ENCODE measurements around the gene STK32B.

Gene STK32B

DNA sequence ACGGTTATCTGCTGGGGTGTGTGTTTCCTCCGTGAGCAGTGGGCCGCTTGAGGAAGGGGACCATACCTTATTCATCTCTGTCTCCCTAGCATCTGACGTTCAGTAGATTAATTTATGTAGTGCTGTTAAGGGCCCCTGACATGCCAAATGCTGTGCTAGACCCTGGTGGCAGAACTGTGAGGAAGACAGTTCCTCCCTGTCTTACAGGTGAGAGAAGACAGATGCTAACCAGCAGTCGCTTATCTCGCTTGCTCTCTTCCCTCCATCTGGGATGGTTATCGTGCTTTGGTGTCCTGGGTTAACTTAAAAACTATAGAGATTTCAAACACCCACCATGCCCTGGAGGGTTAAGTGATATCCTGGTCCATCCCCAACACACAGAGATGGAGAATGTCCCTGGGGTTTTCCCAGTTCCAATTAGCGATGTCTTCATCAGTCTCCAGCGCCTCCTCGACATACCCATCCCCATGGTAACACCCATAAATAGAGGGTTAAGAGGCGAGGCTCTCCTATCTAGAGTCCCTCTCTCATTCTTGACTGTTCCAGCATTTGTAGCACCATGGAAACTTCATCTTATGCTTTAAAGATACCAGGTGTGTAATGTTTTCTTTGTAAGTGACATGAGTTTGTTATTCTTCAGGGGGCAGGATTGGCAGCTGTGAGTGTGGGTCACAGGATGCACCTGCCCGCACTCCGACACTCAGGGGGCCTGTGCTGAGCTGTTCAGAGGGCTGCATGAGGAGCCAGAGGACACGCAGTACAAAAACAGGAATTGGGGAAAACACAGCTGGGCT lies 135.2 kb downstream of the STK32B start:
- TF ChIP-seq, protein P1, sequence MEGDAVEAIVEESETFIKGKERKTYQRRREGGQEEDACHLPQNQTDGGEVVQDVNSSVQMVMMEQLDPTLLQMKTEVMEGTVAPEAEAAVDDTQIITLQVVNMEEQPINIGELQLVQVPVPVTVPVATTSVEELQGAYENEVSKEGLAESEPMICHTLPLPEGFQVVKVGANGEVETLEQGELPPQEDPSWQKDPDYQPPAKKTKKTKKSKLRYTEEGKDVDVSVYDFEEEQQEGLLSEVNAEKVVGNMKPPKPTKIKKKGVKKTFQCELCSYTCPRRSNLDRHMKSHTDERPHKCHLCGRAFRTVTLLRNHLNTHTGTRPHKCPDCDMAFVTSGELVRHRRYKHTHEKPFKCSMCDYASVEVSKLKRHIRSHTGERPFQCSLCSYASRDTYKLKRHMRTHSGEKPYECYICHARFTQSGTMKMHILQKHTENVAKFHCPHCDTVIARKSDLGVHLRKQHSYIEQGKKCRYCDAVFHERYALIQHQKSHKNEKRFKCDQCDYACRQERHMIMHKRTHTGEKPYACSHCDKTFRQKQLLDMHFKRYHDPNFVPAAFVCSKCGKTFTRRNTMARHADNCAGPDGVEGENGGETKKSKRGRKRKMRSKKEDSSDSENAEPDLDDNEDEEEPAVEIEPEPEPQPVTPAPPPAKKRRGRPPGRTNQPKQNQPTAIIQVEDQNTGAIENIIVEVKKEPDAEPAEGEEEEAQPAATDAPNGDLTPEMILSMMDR (IDR thresholded peaks at IDR 0.05; ENCODE audit: low read depth, low read length) = no peak
- no peak overlapping the region for H3K4me3 ChIP-seq (ENCODE audit: low read depth, low read length)

DNA sequence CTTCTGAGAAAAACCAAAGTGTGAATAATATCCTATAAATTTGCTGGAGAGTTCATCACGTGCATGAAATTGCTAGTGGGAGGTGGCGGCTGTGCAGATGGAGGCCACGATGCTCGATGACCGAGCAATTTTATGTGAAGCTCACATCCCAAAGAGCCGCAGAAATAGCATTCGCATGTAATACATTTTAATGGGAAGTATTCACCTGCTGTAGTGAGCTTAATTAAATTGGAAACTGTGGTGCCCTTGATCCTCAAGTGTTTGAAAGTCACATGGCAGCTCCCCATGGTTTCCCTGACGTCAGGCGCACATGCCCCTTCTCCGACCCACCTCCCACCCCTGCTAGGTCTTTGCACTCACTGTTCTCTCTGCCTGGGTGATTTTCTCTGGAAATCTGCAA lies 136.8 kb downstream of the STK32B start:
- TF ChIP-seq, protein P1 (IDR thresholded peaks at IDR 0.05; ENCODE audit: low read depth, low read length) = no peak
- H3K4me3 ChIP-seq (ENCODE audit: low read depth, low read length) = no peak overlapping the region

DNA sequence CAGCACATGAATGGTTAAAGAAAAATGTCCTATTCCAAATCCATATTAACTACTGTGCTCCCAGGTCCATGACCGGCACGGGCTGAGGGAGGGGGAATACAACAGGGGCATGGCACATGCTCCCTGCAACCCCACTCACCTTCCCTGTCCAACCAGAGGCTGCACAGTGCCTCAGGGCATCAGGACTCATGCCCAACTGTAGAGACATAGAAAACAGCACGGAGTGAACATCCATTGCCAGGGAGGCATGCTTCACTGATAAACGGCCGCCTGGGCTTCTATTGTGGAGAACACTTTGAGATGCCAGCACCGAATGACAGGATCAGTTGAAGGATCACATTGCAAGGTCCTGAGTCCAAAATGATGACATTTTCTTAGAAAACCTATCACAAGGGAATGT lies 140.6 kb downstream of the STK32B start:
- no peak overlapping the region for H3K4me3 ChIP-seq (ENCODE audit: low read depth, low read length)
- TF ChIP-seq, protein P1 (IDR thresholded peaks at IDR 0.05; ENCODE audit: low read depth, low read length) = no peak

DNA sequence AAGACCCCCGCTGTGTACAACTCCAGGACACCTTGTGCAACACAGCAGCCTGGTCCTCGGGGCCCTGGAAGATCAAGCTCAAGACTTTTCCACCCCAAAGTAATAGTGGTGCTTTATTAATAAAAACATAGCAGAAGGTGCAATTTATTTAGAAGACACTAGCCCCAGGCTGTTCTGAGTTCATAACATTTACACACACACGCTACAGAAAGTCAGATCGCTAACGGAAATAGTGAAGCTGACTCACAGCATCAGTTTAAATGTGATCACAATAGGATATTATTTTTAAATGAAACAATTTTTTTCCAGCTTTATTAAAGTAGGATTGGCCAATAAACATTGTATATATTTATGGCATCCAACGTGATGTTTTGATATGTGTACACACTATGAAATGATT lies 141.0 kb downstream of the STK32B start:
- TF ChIP-seq, protein P1 (IDR thresholded peaks at IDR 0.05; ENCODE audit: low read depth, low read length) = no peak
- H3K4me3 ChIP-seq (ENCODE audit: low read depth, low read length) = no peak overlapping the region

DNA sequence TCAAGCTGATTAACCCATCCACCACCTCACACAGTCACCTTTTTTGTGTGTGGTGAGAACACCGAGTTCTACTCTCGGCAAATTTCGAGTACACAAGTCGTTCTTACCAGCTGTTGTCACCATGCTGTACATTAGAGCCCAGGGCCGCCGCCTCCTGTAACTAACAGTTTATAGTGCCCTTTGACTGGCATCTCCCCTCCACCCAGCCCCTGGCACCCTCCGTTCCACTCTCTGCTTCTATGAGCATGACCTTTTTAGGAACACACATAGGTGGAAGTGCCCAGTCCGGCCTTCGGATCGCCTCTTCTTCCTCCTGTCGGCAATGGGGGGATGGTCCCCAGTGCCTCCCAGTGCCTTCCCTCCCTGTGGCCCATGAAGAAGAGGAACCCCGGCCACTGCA lies 141.4 kb downstream of the STK32B start:
- H3K4me3 ChIP-seq (ENCODE audit: low read depth, low read length) = no peak overlapping the region
- TF ChIP-seq, protein P1 (IDR thresholded peaks at IDR 0.05; ENCODE audit: low read depth, low read length) = no peak

DNA sequence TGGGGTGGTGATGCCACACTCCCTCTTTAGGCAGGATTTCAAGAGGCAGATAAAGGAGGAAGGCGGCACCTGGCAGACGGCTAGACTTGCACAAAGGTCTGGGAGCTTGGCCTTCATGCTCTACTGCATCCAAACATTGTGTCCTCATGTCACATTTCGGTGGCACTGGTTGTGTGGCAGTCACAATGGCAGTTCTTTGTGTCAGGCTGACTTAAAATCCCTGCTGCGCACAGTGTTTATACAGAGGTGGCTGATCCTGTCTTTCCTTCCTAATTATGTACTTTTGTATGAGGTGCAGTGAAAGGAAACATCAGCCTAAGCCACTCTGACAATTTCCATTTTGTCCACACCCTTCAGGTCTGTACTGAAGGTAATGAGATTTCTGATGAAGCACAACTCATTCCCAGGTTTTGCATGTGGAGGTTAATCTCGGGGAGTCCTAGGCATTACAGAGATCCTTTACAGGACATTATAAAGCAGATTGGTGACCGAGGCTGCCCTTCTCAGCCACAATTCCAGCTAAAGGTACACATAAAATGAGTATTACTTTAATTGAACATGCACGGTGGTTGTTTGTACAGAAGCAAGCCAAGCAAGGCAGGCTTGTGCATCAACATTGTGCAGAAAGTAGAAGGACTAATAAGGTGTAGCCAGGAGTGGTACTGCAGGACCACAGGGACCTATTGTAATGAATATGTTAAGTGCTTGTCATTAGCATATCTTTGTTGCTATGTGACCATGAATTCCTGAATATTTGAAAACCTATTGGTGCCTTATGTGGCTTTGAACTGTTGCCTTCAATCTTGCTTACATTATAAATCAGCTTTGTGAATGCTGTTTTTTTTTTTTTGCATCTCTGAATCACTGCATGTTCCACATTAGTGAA lies 147.6 kb downstream of the STK32B start:
- H3K4me3 ChIP-seq (ENCODE audit: low read depth, low read length) = no peak overlapping the region

More for the DNA sequence above, 147.6 kb downstream of the STK32B start:
- TF ChIP-seq, protein P1 (IDR thresholded peaks at IDR 0.05; ENCODE audit: low read depth, low read length) = no peak
